ENCODE data around the gene PRKAR1B.

Gene PRKAR1B

GRCh38 chr7:517774-518629 lies 209.1 kb downstream of the PRKAR1B start:
- DNase-seq = no peak

- peak in 1 of 2 donors; percentile 29 for DNase-seq
These were observed 210.2 kb downstream of the PRKAR1B start for GRCh38 chr7:516606-517456.

GRCh38 chr7:516216-516605 lies 210.9 kb downstream of the PRKAR1B start:
- no peak for DNase-seq

GRCh38 chr7:515628-516027 lies 211.5 kb downstream of the PRKAR1B start:
- DNase-seq = no peak

DNA sequence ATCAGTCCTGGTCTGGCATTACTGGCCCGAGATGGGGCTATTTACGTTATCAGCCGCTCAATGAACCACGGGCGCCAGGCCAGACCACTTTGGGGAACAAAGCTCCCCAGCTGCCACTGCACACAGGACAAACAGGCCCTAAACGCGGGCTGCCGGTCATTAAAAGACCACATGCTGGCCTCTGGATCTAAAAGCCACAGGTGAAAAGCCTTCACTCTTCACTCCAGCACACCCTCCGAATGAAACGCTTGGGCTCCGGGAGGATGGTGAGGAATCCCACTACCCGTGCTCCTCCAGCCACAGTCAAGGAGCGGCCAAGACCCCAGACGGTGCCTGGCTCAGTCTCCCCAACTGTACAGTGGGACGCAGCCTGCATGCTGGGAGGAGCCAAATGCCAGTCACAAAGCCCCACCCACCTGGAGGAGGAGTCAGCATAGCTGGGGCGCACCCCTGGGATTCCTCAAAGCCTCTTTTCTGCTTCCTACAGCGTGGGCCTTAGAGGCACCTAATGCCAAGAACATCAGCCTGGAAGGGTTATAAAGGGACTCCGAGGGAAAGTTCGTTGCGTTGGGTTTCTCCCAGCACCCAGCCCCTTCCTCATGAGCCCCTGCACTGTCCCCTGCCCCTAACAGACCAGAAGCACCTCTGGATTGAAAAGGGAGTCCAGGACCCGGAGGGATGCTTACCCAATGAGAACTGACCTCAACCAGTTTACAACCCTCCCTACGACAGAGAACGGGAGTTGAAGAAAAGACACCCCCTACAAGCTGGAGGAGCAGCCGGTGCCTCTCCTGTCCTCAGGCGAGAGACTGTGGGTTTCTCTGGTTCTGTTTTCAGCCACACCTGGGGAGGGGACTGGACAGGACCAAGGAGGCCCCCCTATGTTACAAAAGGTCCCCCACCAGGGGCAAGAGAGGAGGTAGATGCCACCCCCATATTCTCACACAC lies 212.2 kb downstream of the PRKAR1B start:
- no peak for DNase-seq

DNA sequence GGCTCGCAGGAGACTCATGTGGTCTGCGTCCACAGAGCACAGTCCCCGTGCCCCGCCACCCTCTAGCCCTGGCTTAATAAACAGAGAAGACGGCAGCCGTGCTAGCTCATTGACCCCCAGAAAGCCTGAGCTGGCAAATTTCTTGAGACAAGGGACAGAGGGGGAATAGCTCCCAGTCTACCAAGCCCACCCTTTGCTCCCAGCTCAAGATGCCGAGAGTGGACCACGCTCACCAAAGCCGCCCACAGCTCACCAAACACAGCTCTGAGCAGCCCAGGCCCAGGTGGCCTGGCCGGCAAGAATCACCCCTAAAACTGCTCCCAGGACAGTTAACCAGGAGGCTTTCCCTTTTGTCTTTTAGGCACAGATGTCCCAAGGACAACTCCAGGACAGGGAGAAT lies 212.8 kb downstream of the PRKAR1B start:
- no peak for DNase-seq

DNA sequence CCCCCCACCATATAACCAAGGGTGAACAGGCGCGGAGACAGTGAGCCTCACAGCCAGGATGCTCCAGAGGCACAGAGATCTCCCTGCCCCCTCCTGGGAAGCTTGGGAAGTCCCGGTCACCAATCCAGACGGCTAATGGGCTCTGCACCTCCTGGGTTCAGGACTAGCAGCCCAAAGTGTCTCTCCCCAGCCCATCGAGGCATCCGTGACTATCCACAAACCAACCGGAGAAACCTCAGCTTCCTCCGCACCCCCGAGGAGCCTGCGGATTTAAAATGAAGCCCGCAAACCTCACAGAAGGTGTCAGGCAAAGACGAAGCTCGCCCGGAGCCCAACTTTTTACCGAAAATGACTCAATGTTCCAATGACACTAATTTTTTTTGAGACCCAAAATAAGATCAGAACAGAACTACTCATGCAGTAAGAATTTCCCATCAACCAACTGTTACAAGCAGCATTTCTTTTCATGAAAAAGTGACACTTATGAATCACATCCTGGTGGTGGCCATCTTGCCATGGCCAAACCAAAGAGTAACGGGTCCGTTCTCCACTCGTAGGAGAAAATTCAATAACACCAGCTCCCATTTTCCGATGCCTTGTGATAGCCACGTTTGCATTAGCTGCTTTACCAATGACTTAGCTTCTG lies 213.4 kb downstream of the PRKAR1B start:
- no peak for DNase-seq

DNA sequence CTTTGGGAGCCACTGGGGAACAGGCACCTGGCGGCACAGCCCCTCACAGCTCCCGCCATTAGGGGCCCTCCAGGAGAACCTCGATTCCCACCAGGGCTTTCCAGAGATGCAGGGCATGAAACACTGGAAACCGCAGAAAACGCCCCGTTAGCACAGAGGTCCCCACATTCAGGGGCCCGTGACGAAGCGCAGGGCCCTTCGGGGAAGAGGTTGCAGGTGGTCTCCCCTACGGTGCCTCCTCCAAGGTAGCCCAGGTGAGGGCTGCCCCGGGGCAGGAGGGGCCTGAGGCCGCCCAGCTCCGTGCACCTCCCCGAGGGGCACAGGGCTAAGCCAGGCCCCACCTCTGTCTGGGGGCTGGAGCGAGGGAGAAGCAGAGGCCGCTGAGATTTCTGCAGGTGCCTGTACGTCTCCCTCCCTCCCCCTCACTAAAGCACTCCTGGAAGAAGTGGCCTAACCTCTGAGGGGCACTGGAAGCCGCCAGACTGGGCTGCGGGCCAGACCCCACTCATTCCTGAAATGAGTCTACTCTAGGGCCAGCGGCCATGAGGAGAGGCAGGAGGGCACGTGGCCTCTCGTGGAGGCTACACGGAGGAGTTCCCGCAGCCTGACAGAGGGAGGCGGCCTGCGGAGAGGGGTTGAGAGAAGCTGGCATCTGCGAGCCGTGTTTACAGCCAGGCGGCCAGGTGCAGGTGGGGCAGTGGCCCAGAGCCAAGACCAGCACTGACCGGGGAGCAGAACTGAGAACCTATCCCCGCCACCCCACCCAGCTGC lies 214.4 kb downstream of the PRKAR1B start:
- no peak for DNase-seq

- DNase-seq = no peak
These were observed 215.0 kb downstream of the PRKAR1B start for GRCh38 chr7:512146-512510.

DNA sequence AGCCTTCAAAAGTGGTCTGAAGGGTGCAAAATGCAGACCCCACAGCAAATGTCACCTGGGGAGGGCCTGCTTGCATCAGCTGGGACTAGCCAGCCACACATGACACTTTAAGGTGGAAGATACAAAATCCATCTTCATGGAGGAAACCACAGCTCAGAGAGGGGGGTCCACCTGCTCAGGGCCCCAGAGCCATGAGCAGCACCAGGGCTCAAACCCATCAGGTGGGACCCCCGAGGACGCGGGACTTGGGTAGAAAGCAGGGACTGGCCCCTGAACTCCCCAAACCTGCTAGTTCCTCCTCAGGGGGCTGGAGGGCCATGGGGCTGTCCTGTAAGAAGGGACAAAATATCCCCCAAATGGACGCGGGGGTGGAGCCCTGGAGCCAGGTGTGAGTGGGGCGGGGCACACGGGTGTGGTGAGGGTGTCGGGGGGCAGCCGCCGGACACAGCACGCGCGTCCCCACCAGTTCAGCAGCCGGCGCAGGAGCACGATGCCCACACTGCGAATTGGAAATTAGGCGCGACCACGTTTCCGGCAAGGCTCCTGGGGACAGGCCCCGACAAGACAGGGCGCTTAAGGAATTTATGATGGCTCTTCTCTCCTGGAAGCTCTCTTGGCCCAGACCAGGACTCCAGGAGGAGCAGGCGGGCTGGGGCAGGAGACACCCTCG lies 215.5 kb downstream of the PRKAR1B start:
- DNase-seq = no peak

DNA sequence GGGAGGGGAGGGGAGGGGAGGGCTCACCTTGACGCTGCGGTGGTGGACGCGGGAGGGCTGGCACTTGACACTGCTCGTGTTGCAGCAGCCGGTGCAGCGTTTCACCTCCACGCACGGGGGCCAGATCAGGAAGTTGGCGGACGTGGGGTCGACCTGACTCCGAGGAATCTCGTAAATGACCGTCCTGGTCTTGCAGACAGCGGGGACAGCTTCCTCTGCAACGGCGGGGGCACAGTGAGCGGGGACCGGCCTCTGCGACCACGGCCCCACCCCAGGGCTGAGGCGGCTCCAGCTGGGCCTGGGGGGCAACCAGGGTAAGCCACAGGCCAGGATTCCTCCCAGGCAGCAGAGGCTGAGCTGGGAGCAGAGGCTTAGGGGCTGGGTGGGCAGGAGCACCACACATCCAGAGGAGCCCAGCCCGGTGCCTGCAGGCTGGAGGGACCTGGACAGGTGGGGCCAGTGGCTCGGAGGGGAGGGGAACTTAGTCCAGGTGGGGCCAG lies 216.2 kb downstream of the PRKAR1B start:
- DNase-seq = no peak

DNA sequence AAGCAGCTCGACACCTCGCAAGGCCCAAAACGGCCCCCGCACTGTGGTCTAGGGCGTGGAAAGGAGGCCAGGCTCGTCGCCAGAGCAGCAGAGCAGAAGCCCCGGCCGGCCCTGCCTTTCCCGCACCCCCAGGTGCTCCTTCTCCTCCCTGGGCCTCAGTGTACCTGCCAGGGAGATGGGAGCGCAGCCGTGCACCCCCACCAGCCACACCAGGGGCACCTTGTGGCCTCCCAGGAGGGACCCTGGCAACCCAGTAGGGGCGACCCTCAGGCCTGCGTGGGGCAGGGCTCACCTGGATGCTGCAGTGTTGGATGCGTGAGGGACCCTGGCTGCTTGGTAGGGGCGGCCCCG lies 217.0 kb downstream of the PRKAR1B start:
- no peak for DNase-seq

- no peak for DNase-seq
These were observed 217.5 kb downstream of the PRKAR1B start for GRCh38 chr7:509426-510130.

- no peak for DNase-seq
These were observed 218.5 kb downstream of the PRKAR1B start for GRCh38 chr7:508461-509170.

- no peak for DNase-seq
These were observed 219.3 kb downstream of the PRKAR1B start for GRCh38 chr7:507623-508300.

GRCh38 chr7:506921-507622 lies 220.0 kb downstream of the PRKAR1B start:
- no peak for DNase-seq

DNA sequence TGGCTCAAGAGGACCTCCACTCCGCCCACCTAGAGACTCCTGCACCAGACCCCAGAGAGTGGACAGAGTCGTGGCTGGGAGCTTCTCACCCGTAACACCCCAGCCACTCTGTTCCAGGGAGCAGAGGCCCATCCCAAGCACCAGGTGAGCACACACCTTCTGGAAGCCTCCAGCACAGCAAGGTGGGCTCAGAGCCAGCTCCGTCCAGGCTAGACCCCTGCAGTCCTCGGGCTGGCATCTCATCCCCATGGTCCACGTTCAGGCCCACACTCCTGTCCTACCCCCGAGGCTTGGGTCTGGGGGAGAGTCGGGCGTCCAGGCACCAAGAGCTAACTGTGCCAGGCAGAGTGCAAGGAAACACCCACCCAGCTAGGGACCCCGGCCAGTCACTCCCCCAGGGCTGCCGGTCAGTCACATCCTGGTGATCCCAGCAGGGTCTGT lies 220.7 kb downstream of the PRKAR1B start:
- DNase-seq = no peak

- no peak for DNase-seq
These were observed 221.9 kb downstream of the PRKAR1B start for GRCh38 chr7:505171-505570.
